A375 (cell line): Measurements from ENCODE around the gene FAM200B. TPM values are rescaled to one million over a fixed set of nuclear protein-coding genes. Genes with fewer than 3 reads are reported as not detected.

Experiments used
- total RNA-seq: library from RNA; depleted of rRNA; stranded (reverse); fragments of >200 nt; shearing (Covaris generic); gene quantifications from 2 replicates; pipeline ENCODE4 v1.2.3, GENCODE V29; 2014; rRNA removed

FAM200B gene
- total RNA-seq, result 44.0 and 46.6 TPM in 2 replicates

DNA sequence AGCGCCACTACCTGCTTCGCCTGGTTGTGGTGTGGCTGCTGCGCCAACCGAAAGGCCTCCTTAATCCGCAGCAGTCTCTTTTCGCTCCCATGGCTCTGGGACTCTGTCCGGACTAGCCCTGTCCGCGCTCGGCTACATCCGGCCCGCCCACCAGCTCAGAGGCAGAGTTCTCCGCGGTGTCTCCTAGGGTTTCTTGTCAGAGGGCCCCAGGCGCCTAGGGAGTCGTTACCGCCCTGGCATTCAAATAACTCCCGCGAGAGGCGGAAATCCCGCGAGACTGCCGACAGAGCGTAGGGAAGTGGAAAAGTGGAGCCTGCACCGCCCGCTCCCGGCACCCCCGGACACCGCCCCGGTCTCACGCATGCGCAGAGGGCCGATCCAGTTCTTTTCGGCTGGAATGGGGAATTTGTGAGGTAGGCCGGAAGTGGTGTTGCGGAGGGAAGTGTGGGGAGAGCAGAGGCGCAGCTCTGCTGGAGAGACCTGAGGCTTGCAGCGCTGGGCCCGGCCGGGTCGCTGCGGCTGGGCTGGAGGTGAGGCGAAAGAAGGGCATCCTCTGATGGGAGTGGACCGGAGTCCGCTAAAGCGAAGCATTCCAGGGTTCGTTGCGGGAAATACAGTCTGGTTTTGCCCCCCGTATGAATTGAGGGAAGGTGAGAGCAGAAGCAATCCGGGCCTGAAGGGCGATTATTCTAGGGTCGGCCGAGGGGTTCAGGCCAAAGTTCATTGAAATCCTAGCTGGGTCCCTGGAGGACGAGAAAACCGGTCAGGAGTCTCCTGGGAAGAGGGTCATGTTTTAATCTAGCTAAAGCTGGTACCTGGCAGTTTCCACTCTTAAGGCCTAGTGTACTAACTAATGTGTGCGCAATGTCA, at the start of gene FAM200B:
Gene FAM200B, plus strand, starts transcription at position 456 of the 870 bp plus-strand sequence. CDS start 5,151 bp downstream, outside the sequence.

DNA sequence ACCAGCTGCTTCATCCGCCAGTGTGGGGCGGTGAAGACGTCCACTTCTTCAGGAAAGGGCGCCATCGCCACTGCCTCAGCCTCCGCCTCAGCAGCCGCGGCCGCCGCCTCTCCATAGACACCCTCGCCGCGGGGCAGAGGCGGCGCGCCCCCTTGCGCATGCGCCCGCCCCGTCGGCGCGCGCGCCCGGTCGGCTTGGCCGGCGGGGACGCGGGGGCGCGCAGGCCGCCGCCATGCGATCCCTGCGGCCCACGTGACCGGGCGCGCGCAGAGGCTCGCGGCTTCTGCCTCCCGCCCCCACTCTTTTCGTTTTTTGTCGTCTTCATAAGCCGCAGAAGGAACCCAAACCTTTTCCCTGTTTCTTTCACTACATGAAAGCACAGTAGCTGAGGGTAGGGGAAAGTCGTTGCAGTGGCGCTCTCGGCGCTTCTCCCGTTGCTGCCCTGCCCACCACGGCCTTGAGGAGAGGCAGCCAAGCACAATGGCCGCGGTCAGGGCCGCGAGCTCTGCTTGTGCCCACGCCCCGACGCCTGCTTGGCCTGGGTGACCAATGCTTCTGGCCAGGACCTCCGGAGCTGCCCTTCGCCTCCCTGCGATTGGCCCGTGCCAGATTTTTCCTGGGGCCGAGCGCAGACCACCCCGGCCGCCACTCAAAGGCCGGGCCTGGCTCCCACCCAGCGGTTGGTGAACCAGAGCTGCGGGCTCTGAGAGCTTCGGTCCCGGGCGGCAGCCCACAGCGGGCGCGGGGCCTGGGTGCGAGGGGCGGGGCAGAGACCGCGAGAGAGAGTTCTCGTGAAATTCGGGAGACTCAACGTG, 26.2 kb upstream of the FAM200B start, which contains the start of gene FBXL5:
Gene FBXL5, minus strand, starts transcription at position 135 of the 815 bp plus-strand sequence. Its CDS starts 70 bp downstream, at position 65.

DNA sequence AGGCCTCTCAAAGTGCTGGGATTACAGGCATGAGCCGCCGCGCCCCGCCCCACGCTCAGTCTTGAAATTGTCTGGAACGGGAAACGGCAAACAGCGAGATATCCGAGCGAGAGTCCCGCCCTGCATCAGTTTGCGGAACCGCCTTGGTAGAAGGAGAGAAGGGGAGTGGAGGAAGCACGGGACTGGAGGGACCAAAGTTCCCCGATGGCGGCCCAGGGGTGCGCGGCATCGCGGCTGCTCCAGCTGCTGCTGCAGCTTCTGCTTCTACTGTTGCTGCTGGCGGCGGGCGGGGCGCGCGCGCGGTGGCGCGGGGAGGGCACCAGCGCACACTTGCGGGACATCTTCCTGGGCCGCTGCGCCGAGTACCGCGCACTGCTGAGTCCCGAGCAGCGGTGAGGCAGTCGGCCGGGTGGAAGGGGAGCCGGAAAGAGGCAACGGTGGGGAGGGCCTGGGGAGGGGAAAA, 21.3 kb downstream of the FAM200B start, which contains the start of gene BST1:
Gene BST1, plus strand, starts transcription at position 125 of the 463 bp plus-strand sequence. Its CDS starts 80 bp downstream, at position 205.

Other genes with a start within 250 kb of the FAM200B start
- 18.5 and 24.2 TPM in 2 replicates for gene CC2D2A, start 211.9 kb upstream of the FAM200B start, total RNA-seq
- 53.2 and 54.0 TPM in 2 replicates for gene FBXL5, start 26.5 kb upstream of the FAM200B start, total RNA-seq
- 13.1 and 14.3 TPM in 2 replicates for gene BST1, start 21.2 kb downstream of the FAM200B start, total RNA-seq
- 0.08 TPM in 1 of 2 replicates, not detected in the other for gene CD38, start 96.5 kb downstream of the FAM200B start, total RNA-seq